Stimulated activated naive CD8-positive, alpha-beta T cell treated with anti-CD3 and anti-CD28 coated beads, Interleukin-15, amount 100 ng/mL, for 72 hours (primary cell): Measurements from ENCODE around the gene COG3.

ENCODE experiments used
- ATAC-seq: fragments of 150-1000 bp; cut with Tn5 transposase; 2 replicates; pipeline ENCODE4 v1.10.0; 2021; ENCODE audit warnings: mild to moderate bottlenecking, moderate library complexity
- DNase-seq, 2 donors: peaks; one replicate each; pipeline ENCODE4 v3.0.0; 2021 to 2022
- H3K27ac Mint-ChIP-seq, 2 donors: one replicate each; pipeline ENCODE4 v1.8.0; 2022; ENCODE audit warnings: mild to moderate bottlenecking in 2 of 2, mixed read lengths in 2 of 2, moderate library complexity in 2 of 2
- H3K27me3 Mint-ChIP-seq: one replicate; pipeline ENCODE4 v1.8.0; 2022; ENCODE audit warnings: mixed read lengths
- H3K4me1 Mint-ChIP-seq: one replicate; pipeline ENCODE4 v1.8.0; 2022; ENCODE audit warnings: mild to moderate bottlenecking, mixed read lengths
- H3K4me3 Mint-ChIP-seq, 2 donors: one replicate each; pipeline ENCODE4 v1.8.0; 2022; ENCODE audit warnings: mild to moderate bottlenecking in 2 of 2, mixed read lengths in 2 of 2, moderate library complexity in 1 of 2
- H3K9me3 Mint-ChIP-seq, 2 donors: one replicate each; pipeline ENCODE4 v1.8.0; 2022; ENCODE audit warnings: mixed read lengths in 2 of 2

COG3 gene

DNA sequence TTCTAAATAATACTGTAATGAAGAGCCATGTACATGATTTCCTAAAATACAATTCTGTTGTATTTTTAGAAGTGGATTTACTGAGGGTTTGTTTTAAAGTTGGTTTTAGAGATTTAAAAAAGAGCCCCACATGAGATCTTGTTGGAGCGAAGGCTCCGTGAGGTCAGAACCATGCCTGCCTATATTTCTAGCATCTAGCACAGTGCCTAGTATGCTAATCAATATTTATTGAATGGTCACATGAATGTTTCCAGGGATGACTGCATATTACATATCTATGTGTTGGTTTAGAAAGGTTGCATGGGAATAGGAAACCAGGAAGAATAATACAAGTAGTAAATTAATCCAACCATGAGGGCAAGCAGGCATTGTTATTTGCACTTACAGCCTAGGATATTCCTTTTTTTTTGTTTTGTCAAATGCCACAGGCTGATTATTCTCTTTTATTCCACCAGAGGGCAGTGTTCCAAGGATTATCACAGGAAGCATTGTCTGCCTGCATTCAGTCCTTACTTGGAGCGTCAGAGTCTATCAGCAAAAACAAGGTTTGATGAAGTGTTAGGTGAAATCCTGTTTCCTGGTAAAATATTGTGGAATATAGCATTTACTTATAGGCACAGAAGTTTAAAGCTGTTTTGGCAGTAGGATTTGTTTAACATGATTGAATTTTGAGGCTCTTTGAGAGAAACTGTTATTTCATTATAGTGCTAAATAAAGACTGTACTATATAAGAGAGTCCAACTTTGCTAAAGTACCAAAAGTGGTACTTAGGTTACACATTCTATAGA is 46.8 kb downstream of the COG3 start:
- Mint-ChIP-seq H3K27me3 (no peaks in the 10 kb centered on the region), H3K9me3 (no peaks in the 10 kb centered on the region), H3K4me1 (peaks cover 26% of the 10 kb centered on the region), H3K27ac (peak overlapping the region in 1 of 2 donors; percentile 14), H3K4me3 (no peak overlapping the region)
- ATAC-seq (peak; percentile 60), DNase-seq (peak in 1 of 2 donors; percentile 36)

GRCh38 chr13:45512098-45512496 is 47.4 kb downstream of the COG3 start:
- Mint-ChIP-seq H3K4me3 (no peak overlapping the region), H3K4me1 (peaks cover 32% of the 10 kb centered on the region), H3K9me3 (no peaks in the 10 kb centered on the region), H3K27me3 (no peaks in the 10 kb centered on the region), H3K27ac (no peak overlapping the region)
- ATAC-seq: no peak
- DNase-seq: no peak

GRCh38 chr13:45516757-45517156 is 52.0 kb downstream of the COG3 start:
- H3K27me3 Mint-ChIP-seq: no peaks in the 10 kb centered on the region
- peaks cover 58% of the 10 kb centered on the region for H3K4me1 Mint-ChIP-seq
- DNase-seq (no peak), ATAC-seq (no peak)
- H3K27ac Mint-ChIP-seq: peak overlapping the region; percentile 78
- H3K9me3 Mint-ChIP-seq: no peaks in the 10 kb centered on the region
- H3K4me3 Mint-ChIP-seq: no peak overlapping the region

DNA sequence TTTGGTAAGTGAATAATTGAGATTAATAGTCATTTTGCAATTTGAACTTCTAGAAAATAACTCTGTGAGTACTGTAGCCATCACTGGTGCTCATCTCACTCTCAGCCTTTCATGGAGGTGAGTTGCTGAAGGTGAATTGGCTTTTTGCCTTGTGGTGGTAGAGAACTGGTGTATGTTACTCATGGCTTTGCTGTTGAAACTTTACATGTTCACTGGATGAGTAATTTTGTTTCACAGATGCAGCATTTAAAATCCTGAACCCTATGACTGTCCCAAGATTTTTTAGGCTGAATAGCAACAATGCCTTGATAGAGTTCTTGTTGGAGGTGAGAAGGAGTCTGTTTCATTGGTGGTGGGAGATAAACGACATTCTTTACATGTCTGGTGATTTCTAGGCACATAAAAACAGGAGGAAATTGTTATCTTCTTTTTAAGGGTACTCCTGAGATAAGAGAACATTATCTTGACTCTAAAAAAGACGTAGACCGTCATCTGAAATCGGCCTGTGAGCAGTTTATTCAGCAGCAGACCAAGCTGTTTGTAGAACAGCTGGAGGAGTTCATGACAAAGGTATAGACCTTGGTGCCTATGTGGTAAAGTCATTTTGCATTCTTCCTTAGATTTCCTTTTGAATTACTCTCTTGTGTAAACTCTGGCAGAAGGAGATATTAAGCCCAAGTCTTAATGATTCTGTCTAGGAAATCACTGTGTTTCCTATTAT is 53.9 kb downstream of the COG3 start:
- H3K9me3 Mint-ChIP-seq: no peaks in the 10 kb centered on the region
- peak overlapping the region in 1 of 2 donors; percentile 99 for H3K27ac Mint-ChIP-seq
- peak overlapping the region; percentile 1 to 30 for H3K4me3 Mint-ChIP-seq
- DNase-seq (no peak), ATAC-seq (peak; percentile 87)
- H3K4me1 Mint-ChIP-seq: peaks cover 58% of the 10 kb centered on the region
- H3K27me3 Mint-ChIP-seq: no peaks in the 10 kb centered on the region

- H3K4me1 Mint-ChIP-seq: peaks cover 58% of the 10 kb centered on the region
- H3K27me3 Mint-ChIP-seq: no peaks in the 10 kb centered on the region
- H3K27ac Mint-ChIP-seq: peak overlapping the region; percentile 81 to 99
- ATAC-seq (no peak), DNase-seq (no peak)
- no peaks in the 10 kb centered on the region for H3K9me3 Mint-ChIP-seq
- H3K4me3 Mint-ChIP-seq: peak overlapping the region; percentile 30 to 39
Observed at GRCh38 chr13:45519493-45519892, 54.8 kb downstream of the COG3 start.

DNA sequence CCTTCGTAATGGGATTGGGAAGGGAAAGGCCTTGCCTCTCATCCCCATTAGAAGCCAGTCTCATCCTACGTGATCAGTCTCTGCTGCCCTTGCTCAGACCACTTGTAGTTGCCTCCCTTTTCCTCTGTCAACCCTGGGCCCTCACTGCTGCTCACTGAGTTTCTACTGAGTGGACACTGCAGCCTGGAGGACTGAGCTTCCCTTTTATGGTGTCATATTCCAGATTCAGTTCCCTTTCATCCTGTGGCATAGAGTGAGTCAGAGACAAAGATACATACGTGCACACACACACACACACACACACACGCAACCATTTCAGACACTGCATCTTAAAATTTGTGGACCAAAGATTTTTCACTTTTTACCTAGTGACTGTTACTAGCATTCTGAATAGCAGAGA is 56.6 kb downstream of the COG3 start:
- DNase-seq: no peak

DNA sequence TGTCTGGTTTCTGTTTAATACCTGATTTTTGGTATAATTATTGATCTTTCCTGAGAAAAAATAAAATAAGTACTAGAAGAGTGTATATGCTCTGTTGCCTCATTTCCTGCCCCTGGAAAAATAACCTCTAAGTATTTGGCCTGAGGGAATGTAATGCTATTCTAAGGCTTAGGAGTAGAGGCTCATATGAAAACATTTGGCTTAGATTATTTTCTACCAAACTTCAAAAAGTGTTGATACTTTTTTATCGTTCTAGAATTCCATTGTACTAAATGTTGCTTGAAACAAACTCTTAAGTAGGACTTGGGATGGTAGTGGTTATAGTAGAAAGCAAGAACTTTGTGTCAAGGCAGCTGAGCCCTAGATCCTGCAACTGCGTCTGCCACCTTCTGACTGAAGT is 57.8 kb downstream of the COG3 start:
- Mint-ChIP-seq H3K4me1 (peaks cover 35% of the 10 kb centered on the region), H3K4me3 (no peak overlapping the region), H3K9me3 (no peaks in the 10 kb centered on the region), H3K27ac (peak overlapping the region in 1 of 2 donors; percentile 50), H3K27me3 (no peaks in the 10 kb centered on the region)
- ATAC-seq (no peak), DNase-seq (no peak)

More for the DNA sequence above, 56.6 kb downstream of the COG3 start:
- no peak overlapping the region for H3K4me3 Mint-ChIP-seq
- H3K4me1 Mint-ChIP-seq: peaks cover 48% of the 10 kb centered on the region
- no peaks in the 10 kb centered on the region for H3K9me3 Mint-ChIP-seq
- ATAC-seq: no peak
- no peaks in the 10 kb centered on the region for H3K27me3 Mint-ChIP-seq
- peak overlapping the region in 1 of 2 donors; percentile 72 for H3K27ac Mint-ChIP-seq

GRCh38 chr13:45527699-45528462 is 63.1 kb downstream of the COG3 start:
- Mint-ChIP-seq H3K4me3 (no peak overlapping the region), H3K9me3 (no peaks in the 10 kb centered on the region), H3K27ac (no peak overlapping the region), H3K27me3 (no peaks in the 10 kb centered on the region), H3K4me1 (no peaks in the 10 kb centered on the region)
- ATAC-seq (no peak), DNase-seq (no peak)

GRCh38 chr13:45529758-45530157 is 65.0 kb downstream of the COG3 start:
- no peaks in the 10 kb centered on the region for H3K9me3 Mint-ChIP-seq
- no peaks in the 10 kb centered on the region for H3K27me3 Mint-ChIP-seq
- H3K27ac Mint-ChIP-seq: peak overlapping the region in 1 of 2 donors; percentile 42
- no peak overlapping the region for H3K4me3 Mint-ChIP-seq
- no peaks in the 10 kb centered on the region for H3K4me1 Mint-ChIP-seq
- no peak for DNase-seq
- no peak for ATAC-seq

GRCh38 chr13:45534604-45535003 is 69.9 kb downstream of the COG3 start:
- Mint-ChIP-seq H3K27ac (peak overlapping the region in 1 of 2 donors; percentile 23), H3K4me3 (no peak overlapping the region), H3K9me3 (no peaks in the 10 kb centered on the region), H3K27me3 (no peaks in the 10 kb centered on the region), H3K4me1 (no peaks in the 10 kb centered on the region)
- no peak for DNase-seq
- no peak for ATAC-seq

GRCh38 chr13:45536224-45536623 is 71.5 kb downstream of the COG3 start:
- ATAC-seq (no peak), DNase-seq (no peak)
- Mint-ChIP-seq H3K27me3 (no peaks in the 10 kb centered on the region), H3K4me1 (no peaks in the 10 kb centered on the region), H3K27ac (no peak overlapping the region), H3K4me3 (no peak overlapping the region), H3K9me3 (no peaks in the 10 kb centered on the region)

DNA sequence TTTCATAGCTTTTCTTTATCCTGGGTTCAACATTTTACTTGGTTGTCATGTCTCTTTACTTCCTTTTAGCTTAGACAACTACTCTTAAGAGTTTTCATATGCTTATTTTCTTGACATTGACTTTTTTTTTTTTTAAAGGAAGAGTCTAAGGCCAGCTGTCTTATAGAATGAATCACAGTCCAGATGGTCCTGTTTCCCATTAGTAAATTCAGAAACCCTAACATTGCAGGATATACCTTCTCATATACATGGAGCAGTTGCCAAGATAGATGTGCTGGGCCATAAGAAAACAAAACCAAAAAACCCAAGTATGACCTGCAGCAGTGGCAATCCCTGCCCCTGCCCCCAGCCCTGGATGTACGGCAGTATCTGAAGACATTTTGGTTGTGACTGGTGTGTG is 72.8 kb downstream of the COG3 start:
- DNase-seq: no peak
- Mint-ChIP-seq H3K9me3 (no peaks in the 10 kb centered on the region), H3K4me1 (no peaks in the 10 kb centered on the region), H3K4me3 (no peak overlapping the region), H3K27ac (no peak overlapping the region), H3K27me3 (no peaks in the 10 kb centered on the region)
- no peak for ATAC-seq

GRCh38 chr13:45538382-45538781 is 73.6 kb downstream of the COG3 start:
- Mint-ChIP-seq H3K4me1 (no peaks in the 10 kb centered on the region), H3K27me3 (no peaks in the 10 kb centered on the region), H3K9me3 (no peaks in the 10 kb centered on the region), H3K27ac (no peak overlapping the region), H3K4me3 (no peak overlapping the region)
- DNase-seq: no peak
- ATAC-seq: peak; percentile 56

GRCh38 chr13:45540195-45540594 is 75.5 kb downstream of the COG3 start:
- H3K4me3 Mint-ChIP-seq: no peak overlapping the region
- ATAC-seq (no peak), DNase-seq (no peak)
- H3K27me3 Mint-ChIP-seq: no peaks in the 10 kb centered on the region
- no peak overlapping the region for H3K27ac Mint-ChIP-seq
- H3K4me1 Mint-ChIP-seq: no peaks in the 10 kb centered on the region
- H3K9me3 Mint-ChIP-seq: no peaks in the 10 kb centered on the region

- no peaks in the 10 kb centered on the region for H3K9me3 Mint-ChIP-seq
- no peaks in the 10 kb centered on the region for H3K4me1 Mint-ChIP-seq
- H3K27ac Mint-ChIP-seq: no peak overlapping the region
- ATAC-seq (no peak), DNase-seq (no peak)
- H3K4me3 Mint-ChIP-seq: no peak overlapping the region
- no peaks in the 10 kb centered on the region for H3K27me3 Mint-ChIP-seq
Observed at GRCh38 chr13:45540864-45541263, 76.1 kb downstream of the COG3 start.

DNA sequence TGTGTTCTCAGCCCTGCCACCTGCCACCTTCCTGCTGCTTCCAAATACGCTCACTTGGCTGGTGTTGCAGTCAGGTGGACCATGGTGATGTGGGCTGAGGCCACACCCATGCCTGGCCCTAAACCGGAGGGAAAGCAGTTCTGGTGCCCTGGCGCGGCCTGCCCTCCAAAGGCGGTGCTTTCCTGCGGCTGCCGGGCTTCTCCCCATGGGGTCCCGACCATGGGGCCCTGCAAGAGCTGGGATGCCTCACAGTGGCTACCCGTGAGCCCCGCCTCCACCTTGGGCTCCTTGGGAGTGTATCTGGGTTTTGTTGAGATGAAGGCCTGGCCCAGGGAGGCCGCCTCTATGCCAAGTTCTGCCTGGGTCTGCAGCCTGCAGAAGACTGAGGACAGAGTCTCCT is 77.1 kb downstream of the COG3 start:
- DNase-seq: no peak
- Mint-ChIP-seq H3K27me3 (no peaks in the 10 kb centered on the region), H3K9me3 (no peaks in the 10 kb centered on the region), H3K4me1 (no peaks in the 10 kb centered on the region), H3K27ac (no peak overlapping the region), H3K4me3 (no peak overlapping the region)
- no peak for ATAC-seq
